HL-60/S4 (cell line): ENCODE measurements around the gene BAHCC1.

Source experiments
- in situ Hi-C: fragments of 300-500 bp; cut with MboI; formaldehyde crosslinking; loops from 2 replicates; pipeline ENCODE4 v1.14.3; 2022; ENCODE audit warnings: low sequenced_read_pairs

BAHCC1 gene

DNA sequence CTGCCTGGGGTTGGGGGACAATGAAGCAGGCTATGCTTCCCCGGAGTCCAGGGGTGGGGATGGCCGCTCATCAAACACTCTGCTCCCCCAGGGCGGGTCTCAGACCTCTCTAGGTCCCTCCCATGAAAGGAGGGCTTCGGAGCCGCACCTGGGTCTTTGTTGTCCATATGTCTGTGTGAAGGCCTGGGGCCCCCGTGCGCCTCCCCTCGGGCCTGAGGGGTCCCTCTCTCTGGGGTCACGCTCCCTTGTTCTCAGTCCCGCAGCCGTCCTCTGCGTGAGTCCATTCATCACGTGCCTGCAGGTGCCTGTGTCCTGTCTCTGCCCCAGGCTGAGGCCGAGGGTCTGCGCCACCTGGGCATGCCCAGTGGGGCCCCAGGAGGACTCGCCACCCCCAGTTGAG, 15.6 kb downstream of the BAHCC1 start:
- in situ Hi-C loops = no loop called here

DNA sequence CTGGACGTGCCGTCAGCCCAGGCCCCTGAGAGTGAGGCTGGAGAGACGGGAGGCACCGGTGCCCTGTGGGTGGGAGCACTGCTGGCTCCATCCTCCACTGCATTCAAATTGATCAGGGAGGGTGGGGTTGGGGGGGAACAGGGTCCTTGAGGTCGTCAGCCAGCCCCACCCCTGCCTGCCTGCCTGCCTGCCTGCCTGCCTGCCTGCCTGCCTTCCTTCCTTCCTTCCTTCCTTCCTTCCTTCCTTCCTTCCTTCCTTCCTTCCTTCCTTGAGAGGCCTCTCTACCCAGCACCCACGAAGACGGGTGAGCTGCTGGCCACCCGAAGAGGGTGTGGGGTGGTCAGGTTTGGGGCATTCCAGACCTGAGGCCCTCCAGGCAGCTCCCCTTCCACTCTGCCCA, 16.0 kb downstream of the BAHCC1 start:
- in situ Hi-C loops = no loop called here

DNA sequence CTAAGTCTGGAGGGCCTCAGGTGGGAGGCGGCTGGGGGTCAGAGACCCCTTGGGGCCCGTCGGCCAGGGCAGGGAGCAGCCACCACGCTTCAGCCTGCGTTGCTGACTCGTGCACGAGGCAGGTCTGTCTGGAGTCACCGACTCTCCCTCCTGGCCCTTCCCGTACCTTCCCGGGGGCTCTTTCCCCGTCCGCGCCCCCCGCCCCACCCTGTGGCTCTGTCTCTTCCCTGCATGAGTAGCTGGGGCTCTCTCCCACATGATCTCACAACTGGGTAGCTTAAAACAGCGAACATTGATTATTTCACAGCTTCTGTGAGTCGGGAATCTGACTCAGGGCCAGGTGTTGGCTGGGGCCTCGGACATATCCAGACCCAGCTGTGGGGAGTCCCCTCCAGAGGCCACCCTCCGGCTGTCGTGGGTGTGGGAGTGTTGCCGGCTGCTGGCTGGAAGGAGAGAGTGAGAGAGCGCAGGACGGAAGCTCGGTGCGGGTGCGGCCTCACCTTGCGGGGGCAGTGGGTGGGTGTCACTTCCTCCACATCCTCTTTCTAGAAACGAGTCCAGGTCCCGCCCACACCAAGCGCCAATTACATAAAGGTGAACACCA, 17.3 kb downstream of the BAHCC1 start:
- in situ Hi-C loops = no loop called here

DNA sequence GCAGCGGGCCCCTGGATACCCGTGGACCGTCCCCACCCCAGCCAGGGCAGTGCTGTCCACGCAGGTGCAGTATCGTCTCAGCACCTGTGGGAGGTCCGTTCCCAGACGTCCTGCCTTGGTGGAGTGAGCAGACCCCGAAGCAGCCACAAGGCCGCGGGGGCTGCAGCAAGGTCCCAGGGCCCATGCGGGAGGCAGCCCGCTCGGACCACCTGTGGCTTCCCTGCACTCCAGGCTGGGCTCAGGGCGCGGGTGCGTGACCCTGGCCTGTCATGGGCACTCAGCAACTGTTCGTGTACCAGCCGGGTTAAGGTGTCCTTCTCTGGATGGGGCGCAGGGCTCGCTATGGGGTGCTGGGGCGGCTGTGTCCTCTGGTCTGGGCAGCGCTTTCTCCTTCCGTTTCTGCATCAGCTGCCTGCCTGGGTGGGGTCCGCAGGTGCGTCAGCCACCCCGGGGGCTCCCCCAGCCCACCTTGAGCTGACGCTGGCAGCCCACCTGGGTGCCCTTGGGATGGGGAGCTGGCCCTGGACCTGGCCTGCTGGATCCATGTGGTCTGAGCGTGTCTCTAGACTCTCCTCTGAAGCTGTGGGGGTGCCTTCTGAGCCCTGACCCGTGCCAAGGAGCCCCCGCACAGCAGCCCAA, 18.4 kb downstream of the BAHCC1 start:
- in situ Hi-C loops = no loop called here

DNA sequence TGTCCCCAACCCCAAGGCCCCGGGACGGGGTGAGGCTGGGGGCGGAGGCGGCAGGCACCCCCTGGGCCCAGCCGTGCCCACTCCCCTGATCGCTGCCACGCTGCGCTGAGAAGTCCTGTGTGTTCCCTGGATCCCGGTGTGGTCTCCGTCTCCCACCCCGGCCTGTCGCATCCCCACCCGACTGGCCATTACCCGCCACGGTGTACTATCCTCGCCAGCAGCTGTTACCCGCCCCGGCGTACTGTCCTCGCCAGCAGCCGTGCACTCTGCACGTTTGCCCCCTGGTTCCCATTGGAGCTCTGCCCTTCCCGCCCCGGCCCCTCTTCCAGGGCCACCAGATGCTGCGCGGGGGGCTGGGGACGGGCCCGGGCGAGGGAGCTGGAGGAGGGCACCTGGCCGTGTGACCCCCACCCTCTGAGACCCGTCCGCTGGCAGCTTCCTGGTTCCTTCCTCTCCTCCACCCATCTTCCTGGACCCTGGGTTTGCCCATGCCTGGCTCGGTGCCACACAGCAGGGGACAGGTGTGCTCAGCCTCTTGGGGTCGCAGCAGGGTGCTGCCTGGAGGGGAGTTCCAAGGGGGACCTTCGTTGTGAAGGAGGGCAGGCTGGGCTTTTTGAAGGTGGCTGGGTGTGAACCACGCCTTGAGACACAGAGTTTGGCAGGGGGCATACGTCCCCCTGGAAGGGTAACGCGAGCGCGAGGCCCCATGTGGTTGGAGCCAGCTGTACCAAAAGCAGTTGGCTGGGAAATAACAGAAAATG, 19.7 kb downstream of the BAHCC1 start:
- in situ Hi-C loops = no loop called here

DNA sequence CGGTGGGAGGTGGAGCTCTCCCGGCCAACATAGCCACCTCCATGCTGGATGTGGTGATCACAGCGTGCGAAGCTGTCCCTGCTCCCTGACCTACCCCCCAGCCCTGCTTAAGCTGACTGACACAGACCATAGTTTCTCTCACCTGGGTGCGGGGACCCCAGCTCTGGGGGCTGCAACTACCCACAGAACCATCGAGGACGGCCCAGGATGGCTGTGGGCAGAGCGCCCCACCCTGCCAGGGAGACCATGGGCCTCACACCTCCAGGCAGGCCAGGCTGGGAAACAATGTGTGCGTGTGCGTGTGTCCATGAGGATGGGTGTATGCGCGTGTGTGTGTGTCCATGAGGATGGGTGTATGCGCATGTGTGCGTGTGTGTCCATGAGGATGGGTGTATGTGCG, 20.4 kb downstream of the BAHCC1 start:
- in situ Hi-C loops = no loop called here

DNA sequence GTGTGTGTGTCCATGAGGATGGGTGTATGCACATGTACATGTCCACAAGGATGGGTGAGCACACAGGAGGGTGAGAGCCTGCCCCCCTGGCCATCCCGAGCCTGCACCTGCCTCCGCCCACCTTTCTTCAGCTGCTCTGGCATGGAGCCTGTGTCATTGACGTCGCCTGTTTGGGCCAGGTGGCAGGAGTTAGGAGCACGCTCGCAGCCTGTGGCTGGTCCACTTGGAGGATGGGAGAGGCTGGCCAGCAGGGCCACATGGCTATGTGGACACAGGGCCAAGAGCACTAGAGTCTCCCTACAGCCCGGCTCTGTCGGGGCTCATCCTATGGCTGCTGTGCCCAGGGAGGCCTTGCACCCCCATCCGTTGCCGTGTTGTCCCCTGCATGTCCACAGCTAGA, 21.4 kb downstream of the BAHCC1 start:
- in situ Hi-C loops = no loop called here

DNA sequence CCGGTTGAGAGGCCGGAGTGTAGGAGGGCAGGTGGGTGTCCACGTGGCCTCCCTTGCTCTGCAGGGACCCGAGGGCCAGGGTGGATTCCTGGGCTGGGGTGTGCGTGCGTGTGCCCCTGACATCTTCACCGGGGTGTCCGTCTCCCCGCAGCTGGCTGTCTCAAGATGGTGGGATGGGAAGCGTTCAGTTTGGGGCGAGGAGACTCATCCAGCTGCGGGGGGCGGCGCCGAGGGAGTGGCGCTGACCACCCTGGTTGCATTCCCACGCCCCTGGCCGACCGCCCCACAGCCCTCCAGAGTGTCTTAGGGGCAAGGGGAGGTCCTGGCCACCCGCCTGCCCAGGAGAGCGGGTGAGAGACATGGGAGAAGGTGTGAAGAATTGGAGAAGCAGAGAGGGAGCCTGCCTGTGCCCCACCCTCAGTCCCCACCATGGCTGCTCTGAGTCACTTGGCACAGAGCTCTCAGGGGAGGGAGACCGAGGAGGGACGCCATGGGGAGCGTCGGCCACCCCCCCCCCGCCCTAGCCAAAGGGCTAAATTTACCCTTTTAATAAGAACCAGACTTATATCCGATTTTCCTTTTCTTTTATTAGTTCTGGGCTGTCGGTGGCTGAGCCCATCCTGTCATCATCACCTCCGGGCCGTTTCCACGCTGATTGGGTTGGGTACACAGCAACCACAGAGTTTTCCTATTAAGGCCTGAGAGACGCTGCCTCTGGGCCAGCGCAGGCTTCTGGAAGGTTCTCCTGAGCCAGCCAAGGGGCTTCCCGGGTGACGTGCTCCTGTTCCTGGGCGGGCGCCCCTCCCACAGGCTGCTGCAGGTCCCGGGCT, 22.0 kb downstream of the BAHCC1 start:
- in situ Hi-C loops = no loop called here

DNA sequence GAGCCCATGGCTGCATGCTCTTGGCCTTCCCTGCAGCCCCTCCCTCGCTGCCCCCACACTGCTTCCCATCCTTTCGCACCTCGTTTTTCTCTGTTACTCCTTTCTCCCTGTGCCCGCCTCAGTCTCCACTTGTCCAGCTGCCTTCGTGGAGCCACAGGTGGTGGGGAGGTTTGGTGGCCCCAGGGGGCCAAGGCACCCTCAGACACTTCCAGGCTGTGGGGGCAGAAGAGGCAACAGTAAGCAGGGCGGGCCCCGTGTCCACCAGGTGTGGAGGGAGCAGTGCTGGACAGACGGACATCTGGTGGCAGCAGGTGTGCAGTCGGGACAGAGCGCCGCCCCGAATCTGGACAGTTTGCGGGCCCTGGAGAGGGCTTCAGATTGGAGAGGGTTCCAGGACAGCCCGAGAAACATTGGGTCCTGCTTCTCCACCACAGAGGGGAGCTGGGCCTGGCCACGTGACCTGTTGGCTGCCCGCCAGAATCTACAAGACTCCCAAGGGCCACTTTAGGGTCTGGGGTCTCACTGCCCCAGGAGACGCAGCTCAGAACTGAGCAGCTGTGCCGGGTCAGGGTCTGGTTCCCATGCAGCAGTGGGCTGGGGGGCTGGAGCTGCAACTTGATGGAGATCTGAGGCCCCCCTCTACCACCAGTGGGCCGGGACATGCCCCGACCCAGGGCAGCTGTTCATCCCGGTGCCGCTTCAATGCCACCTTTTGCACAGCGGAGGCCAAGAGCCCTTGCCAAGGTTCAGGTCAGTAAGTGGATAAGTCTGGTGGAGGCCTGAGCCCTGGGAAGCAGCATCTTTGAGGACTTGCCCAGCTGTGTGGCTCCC, 22.8 kb downstream of the BAHCC1 start:
- in situ Hi-C loops = no loop called here

DNA sequence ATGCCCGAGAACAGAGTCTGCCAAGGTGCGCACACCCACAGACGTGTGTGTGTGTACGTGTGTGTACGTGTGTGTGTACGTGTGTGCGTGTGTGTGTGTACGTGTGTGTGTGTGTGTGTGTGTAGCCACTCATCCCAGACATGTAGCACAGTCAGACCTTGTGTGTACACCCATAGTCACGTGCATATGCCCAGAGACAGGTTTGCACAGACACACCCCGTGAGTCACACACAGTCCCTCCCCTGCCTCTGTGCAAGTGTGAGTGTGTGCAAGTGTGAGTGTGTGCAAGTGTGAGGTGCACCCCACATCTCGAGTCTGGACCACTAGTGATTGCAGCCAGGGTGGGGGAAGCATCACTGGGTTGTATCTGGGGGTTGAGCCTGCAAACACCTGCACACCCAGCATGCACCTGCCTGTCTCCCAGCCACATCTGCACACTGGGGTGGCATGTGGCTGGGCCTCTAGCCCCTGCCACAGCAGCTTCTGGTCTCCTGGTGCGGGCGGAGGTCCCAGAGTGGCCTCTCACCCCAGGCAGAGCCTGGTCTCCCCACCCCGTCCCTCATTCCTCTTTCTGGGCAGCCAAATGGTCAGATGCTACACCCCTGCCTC, 23.6 kb downstream of the BAHCC1 start:
- in situ Hi-C loops = no loop called here

DNA sequence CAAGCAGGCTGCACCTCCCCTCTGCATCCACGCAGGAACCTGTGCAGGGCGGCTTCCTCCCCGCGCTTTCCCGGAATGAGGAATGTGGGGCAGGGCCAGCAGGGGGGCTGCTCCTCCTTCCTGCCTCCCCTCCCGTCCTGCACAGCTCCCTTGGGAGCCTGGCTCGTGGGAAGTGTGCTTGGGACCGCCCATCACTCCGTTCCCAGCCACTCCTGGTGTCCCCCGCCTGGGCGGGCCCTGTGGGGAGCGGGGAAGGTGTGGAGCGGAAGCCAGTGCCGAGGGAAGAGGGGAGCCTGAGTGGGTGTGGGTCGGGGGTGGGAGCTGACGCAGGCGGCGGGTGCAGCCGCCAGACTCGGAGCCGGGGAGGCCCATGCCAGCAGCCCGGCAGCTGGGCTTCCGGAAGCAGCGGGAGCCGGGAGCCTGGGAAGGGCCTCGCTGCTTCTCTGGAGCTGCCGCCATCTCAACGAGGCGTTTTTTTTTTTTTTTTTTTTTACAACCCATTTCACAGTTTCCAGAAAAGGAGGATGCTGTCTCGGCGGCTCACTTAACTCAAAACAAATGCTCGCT, 24.1 kb downstream of the BAHCC1 start:
- in situ Hi-C loops = no loop called here

DNA sequence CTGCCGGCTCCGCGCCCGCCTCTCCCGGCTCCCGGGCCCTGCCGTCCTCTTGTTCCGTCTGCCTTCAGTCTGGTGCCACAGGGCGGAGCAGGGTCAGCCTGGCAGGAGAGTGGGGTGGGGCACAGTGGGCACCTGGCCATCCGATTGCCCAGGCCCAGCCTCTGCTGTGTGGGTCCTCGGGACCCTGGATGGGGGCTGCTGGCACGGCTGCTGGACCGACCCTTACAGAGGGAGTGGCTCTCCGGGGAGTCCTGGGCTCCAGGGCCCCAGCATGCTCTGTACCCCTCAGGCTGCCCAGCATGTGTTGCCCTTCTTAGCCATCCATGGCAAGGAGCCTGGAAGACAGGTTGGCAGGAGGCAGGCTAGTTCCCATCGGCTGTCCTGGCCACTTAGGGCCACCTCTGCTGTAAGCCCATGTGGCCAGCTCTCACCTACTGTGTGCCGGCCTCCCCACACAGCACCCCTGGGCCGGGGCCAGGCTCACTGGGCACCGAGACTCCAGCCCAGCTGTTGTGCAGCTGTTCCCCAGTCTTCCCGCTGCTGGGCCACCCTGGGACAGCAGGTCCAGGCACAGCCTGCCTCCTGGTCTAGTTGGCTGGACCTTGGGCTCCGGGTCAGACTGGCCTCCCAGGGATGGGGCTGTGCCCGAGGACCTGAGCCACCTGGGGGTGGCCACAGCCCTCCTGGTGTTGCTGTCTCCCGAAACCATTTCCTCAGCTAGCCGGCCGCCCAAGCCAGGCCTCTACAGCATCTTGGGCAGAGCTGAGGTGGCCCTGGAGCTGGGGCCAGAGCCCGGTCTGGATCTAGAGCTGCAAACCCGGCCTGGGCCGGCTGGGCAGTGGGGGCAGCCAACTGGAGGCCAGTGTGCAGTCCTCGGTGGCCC, 24.9 kb downstream of the BAHCC1 start:
- in situ Hi-C loops = no loop called here

DNA sequence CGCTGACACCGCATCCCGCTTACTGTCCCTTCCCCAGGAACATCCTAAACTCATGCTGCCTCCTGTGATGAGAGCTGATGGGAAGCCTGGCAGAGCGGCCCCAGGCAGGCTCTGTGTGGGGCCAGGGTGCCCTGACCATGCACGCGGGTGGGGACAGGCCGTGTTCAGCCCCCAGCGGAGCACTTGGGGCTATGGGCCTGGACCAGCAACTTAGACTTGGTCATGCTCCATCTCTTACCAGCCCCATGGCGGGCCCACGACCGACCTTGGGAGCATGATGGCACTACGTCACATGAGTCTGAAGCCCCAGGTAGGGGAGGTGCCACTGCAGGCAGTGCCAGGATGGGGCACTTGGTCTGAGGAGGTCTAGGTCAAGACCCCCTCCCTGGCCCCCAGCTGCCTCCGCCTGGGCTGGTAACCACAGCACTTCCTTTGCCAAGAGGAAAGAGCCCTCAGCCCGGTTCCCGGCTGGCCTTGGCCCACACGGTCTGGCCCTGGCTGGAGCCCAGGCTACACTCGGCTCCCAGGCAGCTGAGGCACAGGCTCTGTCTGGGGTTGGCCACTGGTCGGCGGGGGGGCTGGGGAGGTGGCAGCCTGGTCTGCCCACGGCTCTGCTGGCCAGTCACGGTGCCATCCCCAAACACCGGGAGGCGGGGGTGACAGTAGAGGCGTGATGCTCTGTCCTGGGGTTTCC, 25.7 kb downstream of the BAHCC1 start:
- in situ Hi-C loops = no loop called here

DNA sequence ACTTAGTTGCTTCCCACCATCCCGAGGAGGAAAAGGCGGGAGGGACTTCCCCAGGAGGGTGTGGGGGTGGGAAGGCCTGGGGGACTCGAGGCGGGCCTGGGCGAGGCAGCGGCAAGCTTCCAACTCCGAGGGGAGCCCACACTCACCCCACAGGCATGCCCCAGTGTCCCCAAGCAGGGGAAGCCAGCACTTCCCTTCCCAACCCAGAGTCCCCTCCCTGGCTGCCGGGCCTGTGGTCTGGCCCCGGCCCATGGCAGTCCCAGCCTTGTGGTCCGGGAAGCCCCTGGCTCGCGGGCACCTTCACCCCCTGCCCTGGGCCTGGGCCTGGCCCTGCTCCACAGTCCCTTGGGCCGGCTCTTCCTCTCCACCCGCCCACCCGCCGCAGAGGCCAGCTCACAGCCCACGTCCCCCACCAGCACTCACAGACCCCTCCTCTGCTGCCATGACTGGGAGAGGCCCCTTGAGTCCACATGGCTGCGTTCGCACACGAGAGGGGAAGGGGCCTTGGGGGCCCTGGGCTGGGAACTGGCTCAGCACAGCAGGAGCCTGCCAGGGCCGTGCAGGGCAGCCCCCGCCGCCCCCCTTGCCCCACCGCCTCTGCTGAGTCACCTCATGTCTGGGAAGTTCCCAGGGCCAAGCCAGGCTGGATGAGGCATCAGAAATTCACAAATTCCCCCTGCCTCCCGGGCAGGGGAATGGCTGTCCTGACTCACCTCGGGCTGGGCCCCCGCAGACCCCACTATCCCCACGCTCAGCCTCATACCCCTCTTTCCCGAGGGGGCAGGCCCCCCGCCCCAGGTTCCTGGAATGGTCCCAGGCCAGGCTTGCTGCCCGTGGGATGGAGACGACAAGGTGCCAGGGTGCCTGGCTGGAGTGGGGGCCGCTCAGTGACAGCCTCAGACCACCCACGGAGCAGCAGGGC, 27.8 kb downstream of the BAHCC1 start:
- in situ Hi-C loops = no loop called here

DNA sequence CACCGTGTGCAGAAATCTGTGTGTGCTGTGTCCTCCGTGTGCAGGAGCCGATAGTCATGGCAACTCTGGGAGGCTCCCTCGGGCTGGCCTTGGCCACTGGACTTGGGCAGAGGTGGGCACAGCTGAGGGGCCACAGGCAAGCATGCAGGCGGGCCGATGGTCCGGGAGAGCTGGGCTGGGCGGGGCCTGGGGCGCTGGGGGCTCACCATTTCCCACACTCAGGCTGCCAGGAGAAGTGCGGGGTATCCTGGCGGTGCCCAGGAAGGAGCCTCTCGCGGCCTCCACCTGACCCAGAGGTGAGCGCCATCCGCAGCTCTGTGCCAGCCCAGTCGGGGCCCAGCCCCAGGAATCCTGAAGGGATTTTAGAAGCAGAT, 28.4 kb downstream of the BAHCC1 start:
- in situ Hi-C loops = no loop called here

DNA sequence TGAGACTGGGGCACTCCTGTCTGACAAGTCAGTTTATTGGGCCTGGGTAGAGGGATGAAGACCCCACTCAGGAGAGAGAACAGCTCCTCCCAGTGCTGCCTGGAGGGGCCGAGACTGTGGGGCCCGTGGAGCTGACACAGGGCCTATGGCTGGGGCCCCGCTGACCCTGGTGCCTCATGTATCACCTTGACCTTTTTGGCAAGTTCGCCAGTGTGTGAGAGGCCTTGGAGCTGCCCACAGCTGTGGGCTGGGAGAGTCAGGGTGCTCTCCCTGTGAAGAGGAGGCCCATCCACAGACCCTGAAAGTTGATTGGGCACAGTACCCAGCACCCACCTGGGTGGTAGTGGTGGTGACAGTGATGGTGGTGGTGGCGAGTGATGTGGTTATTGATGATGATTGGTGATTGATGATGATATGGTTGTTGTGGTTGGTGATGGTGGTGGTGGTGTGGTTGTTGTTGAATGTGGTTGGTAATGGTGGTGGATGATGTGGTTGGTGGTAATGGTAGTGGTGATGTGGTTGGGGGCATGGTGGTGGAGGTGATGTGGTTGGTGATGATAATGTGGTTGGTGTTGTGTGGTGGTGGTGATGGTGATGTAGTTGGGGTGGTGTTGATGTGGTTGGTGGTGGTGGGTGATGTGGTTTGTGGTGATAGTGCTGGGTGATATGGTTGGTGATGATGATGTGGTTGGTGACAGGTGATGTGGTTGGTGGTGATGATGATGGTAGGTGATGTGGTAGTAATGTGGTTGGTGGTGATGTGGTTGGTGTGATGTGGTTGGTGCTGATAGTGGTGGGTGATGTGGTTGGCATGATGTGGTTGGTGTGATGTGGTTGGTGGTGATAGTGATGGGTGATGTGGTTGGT, 29.1 kb downstream of the BAHCC1 start:
- in situ Hi-C loops = no loop called here
